Measurements from ENCODE around the gene SLC12A8.

- TF ChIP-seq POLR2A (IDR thresholded peaks at IDR 0.05): no peak
- peak in 2 of 3 donors; percentile 25 to 31 for TF ChIP-seq CTCF (IDR thresholded peaks at IDR 0.05)
- TF ChIP-seq POLR2AphosphoS5 (IDR thresholded peaks at IDR 0.05): peak in 2 of 3 donors; percentile 12 to 44
These were observed 157.9 kb downstream of the SLC12A8 start for GRCh38 chr3:125054449-125055329.
